VCaP (cell line): Measurements from ENCODE around the gene MBOAT1.

Source experiments
- H3K27ac ChIP-seq: fragments of 450-650 bp; 2 replicates; pipeline ENCODE4 v1.5.1; 2017
- CTCF ChIP-seq: fragments of 450-650 bp; conservative IDR thresholded peaks from 2 replicates; pipeline ENCODE4 v1.5.1; 2017; ENCODE audit warnings: mild to moderate bottlenecking, moderate library complexity

MBOAT1 gene

GRCh38 chr6:20233007-20233730, 20.9 kb upstream of the MBOAT1 start:
- TF ChIP-seq CTCF, result no peak
- no peak overlapping the region for H3K27ac ChIP-seq

GRCh38 chr6:20232188-20232587, 19.9 kb upstream of the MBOAT1 start:
- TF ChIP-seq CTCF, result no peak

GRCh38 chr6:20230401-20231119, 18.3 kb upstream of the MBOAT1 start:
- no peak for TF ChIP-seq CTCF
- H3K27ac ChIP-seq, result peak overlapping the region; percentile 56

More at GRCh38 chr6:20232188-20232587, 19.9 kb upstream of the MBOAT1 start:
- no peak overlapping the region for H3K27ac ChIP-seq

GRCh38 chr6:20229881-20230280, 17.6 kb upstream of the MBOAT1 start:
- no peak for TF ChIP-seq CTCF
- peak overlapping the region; percentile 56 for H3K27ac ChIP-seq

- no peak for TF ChIP-seq CTCF
- H3K27ac ChIP-seq, result no peak overlapping the region
Measured at GRCh38 chr6:20227350-20227749, 15.1 kb upstream of the MBOAT1 start.

GRCh38 chr6:20223141-20223540, 10.9 kb upstream of the MBOAT1 start:
- TF ChIP-seq CTCF, result no peak
- H3K27ac ChIP-seq, result no peak overlapping the region

GRCh38 chr6:20221421-20221820, 9.2 kb upstream of the MBOAT1 start:
- no peak overlapping the region for H3K27ac ChIP-seq
- TF ChIP-seq CTCF, result no peak
